ENCODE measurements around the gene TMEM203. TPM values are rescaled to one million over a fixed set of nuclear protein-coding genes. Genes with fewer than 3 reads are reported as not detected.

The TMEM203 gene
- total and polyA plus RNA-seq, 2 of the 13 experiments (the other 11 are each of a cell fraction or from before 2014, with no cell fraction given) = 23.4 to 36.7 TPM

- TF ChIP-seq ZFP90 (CRISPR knock-in tag; IDR thresholded peaks at IDR 0.05; ENCODE audit: borderline replicate concordance) = 0 out of 2 replicates have a peak, but pooled peaks have one; percentile 38
- no peak for TF ChIP-seq FOXO1 (CRISPR knock-in tag; IDR thresholded peaks at IDR 0.05)
- TF ChIP-seq ELK4 (CRISPR knock-in tag; IDR thresholded peaks at IDR 0.05; ENCODE audit: borderline replicate concordance) = no peak
- TF ChIP-seq ERF (CRISPR knock-in tag; IDR thresholded peaks at IDR 0.05) = no peak
- TF ChIP-seq ZNF615 (CRISPR knock-in tag; IDR thresholded peaks at IDR 0.05; ENCODE audit: borderline replicate concordance) = no peak
- no peak for TF ChIP-seq ZNF337 (CRISPR knock-in tag; IDR thresholded peaks at IDR 0.05; ENCODE audit: borderline replicate concordance, low read depth)
- no peak for TF ChIP-seq MAF1 (CRISPR knock-in tag; IDR thresholded peaks at IDR 0.05; ENCODE audit: borderline replicate concordance)
- no peak for TF ChIP-seq DNMT3B (CRISPR knock-in tag; conservative IDR thresholded peaks at IDR 0.05)
- TF ChIP-seq PRDM4 (CRISPR knock-in tag; IDR thresholded peaks at IDR 0.05; ENCODE audit: borderline replicate concordance) = no peak
- no peak for TF ChIP-seq RERE (CRISPR knock-in tag; IDR thresholded peaks at IDR 0.05; ENCODE audit: low read depth)
- no peak for TF ChIP-seq SP2 (CRISPR knock-in tag; IDR thresholded peaks at IDR 0.05)
- no peak for TF ChIP-seq ZNF652 (CRISPR knock-in tag; IDR thresholded peaks at IDR 0.05; ENCODE audit: borderline replicate concordance, low read depth)
- 0 out of 2 replicates have a peak, but pooled peaks have one; percentile 20 for TF ChIP-seq HIC2 (CRISPR knock-in tag; IDR thresholded peaks at IDR 0.05; ENCODE audit: low read depth)
- no peak for TF ChIP-seq PRDM10 (CRISPR knock-in tag; IDR thresholded peaks at IDR 0.05; ENCODE audit: low read depth)
These were observed 6.6 kb downstream of the TMEM203 start (continued) for GRCh38 chr9:137198902-137199283.
